CD1c-positive myeloid dendritic cell (primary cell): Measurements from ENCODE around the gene ITIH2.
"Not testable (repeated sequence)": the region's sequence is repeated elsewhere in the genome, so short reads cannot be mapped to it uniquely, and the experiment has no call there.

Experiments
- DNase-seq: peaks from one replicate; pipeline ENCODE4 v3.0.0-alpha.2; 2016; ENCODE audit errors: extremely low spot score

ITIH2 gene

DNA sequence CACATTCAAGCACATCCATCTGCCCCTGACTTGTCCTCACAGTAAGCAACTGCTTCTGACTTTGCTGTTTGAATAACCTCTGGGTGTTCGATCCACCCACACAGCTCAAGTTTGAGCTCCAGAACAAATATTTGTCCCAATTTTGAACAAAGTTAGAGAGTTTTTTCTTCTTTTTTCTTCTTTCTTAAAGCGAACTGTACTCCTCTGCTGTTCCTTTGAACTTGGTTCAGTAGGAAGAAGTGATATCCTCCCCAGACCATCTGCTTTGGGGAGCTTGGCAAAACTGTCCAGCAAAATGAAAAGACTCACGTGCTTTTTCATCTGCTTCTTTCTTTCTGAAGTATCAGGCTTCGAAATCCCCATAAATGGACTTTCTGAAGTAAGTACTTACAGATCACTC, at the start of gene ITIH2:
Gene ITIH2 (plus strand): TSS at position 177 of the 400 bp plus-strand sequence. CDS start 119 bp downstream, at position 296.
- DNase-seq: no peak

DNA sequence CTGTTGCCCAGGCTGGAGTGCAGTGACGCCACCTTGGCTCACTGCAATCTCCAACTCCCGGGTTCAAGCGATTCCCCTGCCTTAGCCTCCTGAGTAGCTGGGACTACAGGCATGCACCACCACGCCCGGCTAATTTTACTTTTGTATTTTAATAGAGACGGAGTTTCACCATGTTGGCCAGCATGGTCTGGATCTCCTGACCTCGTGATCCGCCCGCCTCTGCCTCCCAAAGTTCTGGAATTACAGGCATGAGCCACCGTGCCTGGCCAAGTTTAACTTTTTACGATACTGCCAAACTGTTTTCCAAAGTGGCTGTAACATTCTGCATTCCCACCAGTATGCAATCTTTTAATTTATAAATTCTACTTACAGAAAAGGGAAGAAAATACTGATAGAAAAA, 46.0 kb upstream of the ITIH2 start:
- not testable (repeated sequence) for DNase-seq

GRCh38 chr10:7657552-7657951, 45.6 kb upstream of the ITIH2 start:
- no peak for DNase-seq

DNA sequence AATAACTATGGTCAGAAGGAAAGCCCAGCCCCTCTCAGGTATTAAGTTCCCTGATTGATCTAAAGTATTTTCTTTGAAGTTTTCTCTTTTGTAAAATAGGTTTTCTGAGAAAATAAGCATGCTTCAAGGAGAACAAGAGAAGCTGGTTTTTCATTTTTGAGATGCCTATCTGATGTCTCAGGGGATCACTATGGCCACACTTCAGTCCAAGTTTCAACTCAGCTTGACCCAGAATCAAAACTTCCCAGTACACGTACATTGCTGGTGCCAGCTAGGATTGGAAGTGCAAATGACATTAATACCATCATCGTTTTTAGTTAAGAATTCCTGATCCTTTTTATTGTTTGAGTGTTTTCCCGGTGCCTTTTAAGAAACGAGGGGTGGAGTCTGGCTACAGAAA, 43.6 kb upstream of the ITIH2 start:
- DNase-seq: no peak

- DNase-seq: no peak
Measured at GRCh38 chr10:7662522-7662921, 40.6 kb upstream of the ITIH2 start.

- DNase-seq: no peak
Measured at GRCh38 chr10:7664707-7665106, 38.4 kb upstream of the ITIH2 start.

DNA sequence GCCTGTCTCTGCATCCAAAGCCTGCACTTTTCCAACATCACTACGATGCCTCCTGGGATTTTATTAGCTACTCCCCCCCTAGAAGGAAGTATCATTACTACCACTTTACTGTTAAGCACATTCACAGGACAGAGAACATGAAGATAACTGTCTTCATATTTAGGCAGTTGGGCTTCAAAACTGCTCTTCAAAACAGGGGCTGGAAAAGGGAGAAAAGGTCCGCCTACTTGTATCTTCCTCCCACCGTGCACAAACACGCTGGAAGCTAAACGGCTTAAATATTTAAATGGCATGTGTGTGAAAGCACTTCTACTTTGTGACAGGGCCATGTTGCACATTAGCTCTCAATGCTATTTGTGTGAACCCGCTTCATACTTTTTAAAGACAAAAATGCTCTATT, 37.3 kb upstream of the ITIH2 start:
- no peak for DNase-seq

GRCh38 chr10:7666253-7667023, 36.7 kb upstream of the ITIH2 start, which contains the start of gene ITIH5:
ITIH5 (minus strand) TSS chr10:7666966; CDS start chr10:7666892, 74 bp downstream.
- no peak for DNase-seq

DNA sequence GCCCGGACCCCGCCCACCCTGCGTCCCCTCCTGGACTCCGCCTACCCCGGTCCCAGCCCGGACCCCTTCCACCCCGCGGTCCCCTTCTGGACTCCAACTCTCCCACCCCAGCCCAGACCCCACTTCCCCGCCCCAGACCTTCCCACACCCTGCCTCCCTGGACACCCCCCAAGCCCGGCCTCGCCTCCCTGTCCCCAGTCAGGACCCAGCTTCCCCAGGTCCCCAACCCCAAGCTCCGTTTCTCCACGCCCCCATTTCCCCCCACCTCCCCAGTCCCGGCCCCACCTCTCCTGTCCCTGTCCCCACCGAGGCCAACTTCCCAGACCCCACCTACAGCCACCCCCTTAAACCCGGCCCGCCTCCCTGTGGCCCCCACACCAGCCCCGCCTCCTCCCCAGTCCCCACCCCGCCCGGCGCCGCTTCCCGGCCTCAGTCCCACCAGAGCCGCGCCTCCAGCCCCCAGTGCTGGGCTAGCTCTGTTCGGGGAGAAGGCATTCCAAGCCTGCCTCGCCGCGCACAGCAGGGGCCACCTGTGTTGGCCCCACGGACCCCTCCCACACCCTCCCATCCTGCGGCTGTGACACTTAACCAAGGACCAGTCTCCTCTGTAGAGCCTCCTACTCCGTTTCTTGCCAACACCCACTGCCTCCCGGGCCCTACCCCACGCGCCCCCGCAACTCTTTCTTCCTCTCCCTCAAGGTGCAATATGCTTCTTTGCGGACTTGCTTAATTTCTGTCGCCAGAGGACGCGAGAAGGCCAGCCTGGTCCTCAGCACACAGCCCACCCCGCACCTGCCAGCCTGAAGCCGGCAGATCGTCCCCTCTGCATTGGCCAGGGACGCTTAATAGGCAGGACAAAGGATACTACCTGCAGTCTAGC, 35.6 kb upstream of the ITIH2 start:
- no peak for DNase-seq

DNA sequence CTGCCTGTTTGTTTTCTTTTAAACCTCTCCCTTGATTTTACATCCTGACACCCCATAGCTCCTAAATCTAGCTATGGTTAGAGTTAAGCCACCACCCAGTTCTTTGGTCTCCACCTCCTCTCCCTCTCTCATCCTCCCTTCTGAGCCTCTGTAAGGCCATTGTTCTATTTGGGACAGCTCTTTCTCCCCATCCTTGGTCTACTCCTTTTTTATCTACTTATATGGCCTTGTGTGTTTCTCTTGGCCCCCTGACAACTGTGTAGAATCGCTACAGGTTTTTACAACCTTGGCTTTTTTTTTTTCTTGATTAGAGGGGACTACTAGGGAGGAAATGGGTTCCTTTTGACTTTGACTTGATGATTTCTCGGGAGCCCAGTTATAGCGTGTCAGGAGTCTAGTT, 33.0 kb upstream of the ITIH2 start:
- no peak for DNase-seq

- DNase-seq: no peak
Measured at GRCh38 chr10:7672341-7673134, 30.6 kb upstream of the ITIH2 start.

DNA sequence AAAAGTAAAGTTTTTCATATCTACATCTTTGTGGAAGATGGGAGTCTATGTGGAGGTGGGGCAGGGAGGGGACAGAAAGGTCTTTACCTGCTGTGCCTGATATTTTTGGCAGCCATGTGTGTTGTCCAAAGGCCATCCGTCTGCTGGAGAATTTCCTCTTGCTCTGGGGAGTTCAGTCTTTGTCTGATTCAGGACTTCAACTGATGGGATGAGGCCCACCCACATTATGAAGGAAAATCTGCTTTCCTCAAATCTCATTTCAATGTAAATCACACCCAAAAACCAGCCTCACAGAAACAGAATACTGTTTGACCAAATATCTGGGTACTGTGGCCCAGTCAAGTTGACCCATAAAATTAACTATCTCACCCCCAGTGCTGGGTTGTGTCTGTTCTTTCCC, 23.9 kb upstream of the ITIH2 start:
- no peak for DNase-seq

- DNase-seq: not testable (repeated sequence)
Measured at GRCh38 chr10:7680078-7680477, 23.0 kb upstream of the ITIH2 start.

DNA sequence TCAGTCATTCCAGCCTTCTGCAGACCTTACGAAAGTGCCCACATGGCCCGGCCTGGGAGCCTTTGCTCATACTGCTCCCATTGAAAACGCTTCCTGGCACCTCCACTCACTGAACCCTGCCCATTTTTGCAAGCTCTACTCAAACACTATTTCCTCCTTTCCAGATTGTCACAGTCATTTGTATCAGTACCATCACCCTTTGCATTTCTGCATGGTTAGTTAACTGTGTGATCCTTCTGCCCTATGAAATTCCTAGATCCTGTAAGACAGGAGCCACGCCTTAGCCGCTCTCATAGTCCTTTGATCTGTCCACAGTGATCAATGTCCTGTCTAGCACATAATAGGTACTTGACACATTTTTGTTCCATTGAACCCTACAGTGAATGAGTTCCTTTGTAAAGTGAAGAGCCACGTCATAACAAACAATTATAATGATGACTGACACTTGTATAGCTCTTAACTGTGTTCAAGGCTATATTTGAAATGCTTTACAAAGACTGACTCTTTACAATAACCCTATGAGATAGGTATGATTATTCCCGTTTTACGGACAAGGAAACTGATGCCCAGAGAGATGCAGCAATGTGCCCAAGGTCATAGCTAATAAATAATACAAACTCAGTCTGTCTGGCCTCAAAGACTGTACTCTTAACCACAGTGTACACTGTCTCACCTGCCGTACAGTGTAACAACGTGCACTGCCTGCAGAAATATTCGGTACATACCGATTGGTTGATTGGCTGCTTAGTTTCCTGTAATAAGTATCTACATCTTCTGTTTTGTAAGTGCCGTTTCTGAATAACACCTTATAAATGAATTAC, 16.6 kb upstream of the ITIH2 start:
- DNase-seq: no peak

DNA sequence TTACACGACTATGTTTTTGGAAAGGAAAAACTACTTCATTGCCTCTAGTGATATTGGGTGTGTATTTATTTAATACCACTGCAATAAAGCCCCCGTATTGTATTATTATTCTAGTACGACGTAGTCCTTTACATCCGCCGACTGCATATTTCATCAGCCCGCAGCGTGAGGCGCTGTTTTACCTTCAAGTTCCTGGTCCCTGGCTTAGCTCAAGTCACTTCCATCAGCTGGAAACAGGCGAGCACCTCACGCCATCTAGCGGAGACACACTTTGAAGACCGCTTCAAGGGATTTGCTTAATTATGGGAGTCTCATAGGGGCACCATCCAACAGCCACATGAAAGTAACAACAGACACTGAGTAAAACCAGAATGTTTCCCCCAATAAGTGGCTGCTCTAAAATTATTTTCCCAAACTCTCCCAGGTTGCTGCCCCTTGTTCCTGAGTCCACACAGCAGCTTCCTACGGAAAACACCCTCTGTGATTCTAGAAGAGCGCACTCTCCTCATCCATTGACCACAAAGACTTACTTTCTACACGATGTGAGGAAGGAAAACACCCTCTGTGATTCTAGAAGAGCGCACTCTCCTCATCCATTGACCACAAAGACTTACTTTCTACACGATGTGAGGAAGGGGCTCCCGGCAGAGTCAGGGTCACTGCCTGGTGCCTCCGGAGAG, 15.7 kb upstream of the ITIH2 start:
- DNase-seq: peak; percentile 83

DNA sequence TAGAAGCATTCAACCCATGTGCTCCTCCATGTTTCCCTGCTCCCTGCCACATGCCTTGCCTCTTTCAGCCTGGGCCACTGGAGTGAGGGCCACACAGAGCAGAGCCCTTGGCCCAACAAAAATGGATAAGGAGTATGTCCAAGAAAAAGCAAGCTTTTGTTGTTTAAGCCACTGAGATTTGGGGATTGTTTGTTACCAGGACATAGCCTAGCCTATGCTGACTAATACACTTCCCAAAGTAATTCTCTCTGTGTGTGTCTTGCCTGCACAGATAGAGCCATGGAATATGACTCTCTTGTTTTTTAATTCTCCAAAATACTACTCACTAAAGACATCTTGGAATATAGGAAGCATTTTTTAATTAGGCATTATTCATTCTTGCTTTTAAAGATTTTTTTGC, 13.5 kb upstream of the ITIH2 start:
- DNase-seq: no peak

DNA sequence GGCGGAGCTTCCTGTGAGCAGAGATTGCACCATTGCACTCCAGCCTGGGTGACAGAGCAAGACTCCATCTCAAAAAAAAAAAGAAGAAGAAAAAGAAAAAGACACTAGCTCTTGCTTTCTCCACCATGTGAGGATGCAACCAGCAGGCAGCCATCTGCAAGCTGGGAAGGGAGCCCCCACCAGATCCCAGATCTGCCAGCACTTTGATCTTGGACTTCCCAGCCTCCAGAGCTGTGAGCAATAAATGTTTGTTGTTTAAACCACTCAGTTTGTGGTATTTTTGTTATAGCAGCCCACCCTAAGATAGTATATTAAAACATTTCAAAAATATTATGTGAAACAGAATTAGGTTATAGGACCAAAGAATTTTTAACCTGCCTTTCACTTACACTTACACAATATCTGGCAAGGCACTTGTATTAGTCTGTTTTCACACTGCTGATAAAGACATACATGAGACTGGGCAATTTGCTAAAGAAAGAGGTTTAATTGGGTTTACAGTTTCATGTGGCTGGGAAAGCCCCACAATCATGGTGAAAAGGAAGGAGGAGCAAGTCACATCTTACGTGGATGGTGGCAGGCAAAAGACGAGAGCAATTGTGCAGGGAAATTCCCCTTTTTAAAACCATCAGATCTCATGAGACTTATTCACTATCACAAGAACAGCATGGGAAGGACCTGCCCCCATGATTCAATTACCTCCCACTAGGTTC, 12.1 kb upstream of the ITIH2 start:
- DNase-seq: not testable (repeated sequence)

DNA sequence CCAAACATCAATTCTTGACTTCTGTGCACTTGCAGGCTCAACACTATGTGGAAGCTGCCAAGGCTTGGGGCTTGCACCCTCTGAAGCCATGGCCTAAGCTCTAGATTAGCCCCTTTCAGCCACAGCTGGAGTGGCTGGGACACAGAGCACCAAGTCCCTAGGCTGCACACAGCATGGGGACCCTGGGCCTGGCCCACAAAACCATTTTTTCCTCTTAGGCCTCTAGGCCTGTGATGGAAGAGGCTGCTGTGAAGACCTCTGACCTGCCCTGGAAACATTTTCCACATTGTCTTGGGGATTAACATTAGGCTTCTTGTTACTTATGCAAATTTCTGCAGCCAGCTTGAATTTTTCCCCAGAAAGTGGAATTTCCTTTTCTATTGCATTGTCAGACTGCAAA, 10.7 kb upstream of the ITIH2 start:
- not testable (repeated sequence) for DNase-seq

DNA sequence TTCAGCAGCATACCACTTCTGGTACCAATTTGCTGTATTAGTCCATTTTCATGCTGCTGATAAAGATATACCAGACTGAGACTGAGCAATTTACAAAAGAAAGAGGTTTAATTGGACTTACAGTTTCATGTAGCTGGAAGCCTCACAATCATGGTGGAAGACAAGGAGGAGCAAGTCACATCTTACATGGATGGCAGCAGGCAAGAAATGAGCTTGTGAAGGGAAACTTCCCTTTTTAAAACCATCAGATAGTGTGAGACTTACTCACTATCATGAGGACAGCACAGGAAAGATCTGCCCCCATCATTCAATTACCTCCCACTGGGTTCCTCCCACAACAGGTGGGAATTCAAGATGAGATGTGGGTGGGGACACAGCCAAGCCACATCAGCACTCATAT, 9.9 kb upstream of the ITIH2 start:
- DNase-seq: not testable (repeated sequence)

GRCh38 chr10:7696545-7696944, 6.6 kb upstream of the ITIH2 start:
- no peak for DNase-seq
